K562 (cell line): ENCODE results near the gene GALNT9.

Experiments used
- CTCF ChIP-seq, 3 experiments: IDR thresholded peaks in 2 of 3; conservative IDR thresholded peaks in 1 of 3; 2 replicates each; pipeline ENCODE4 v1.5.1; 2011 to 2012; ENCODE audit warnings: low read length in 3 of 3, mild to moderate bottlenecking in 3 of 3, control low read depth in 2 of 3, improper control_type of control experiment in 1 of 3, inconsistent platforms in 1 of 3, low read depth in 1 of 3, mixed read lengths in 1 of 3, moderate library complexity in 1 of 3; ENCODE audit not compliant: insufficient read depth in 2 of 3
- ELF2 ChIP-seq: fragments of 250-450 bp; sonication (Bioruptor Pico); IDR thresholded peaks from 2 replicates; pipeline ENCODE4 v1.5.0; 2021; ENCODE audit warnings: mild to moderate bottlenecking
- EZH2 ChIP-seq: IDR thresholded peaks from 2 replicates; pipeline ENCODE4 v1.6.1; 2012; ENCODE audit warnings: low read depth, mild to moderate bottlenecking, inconsistent platforms, low read length, borderline replicate concordance
- FOXM1 ChIP-seq, 2 experiments: fragments of 450-650 bp in 1 of 2; sonication (generic) in 1 of 2; formaldehyde crosslinking in 1 of 2; IDR thresholded peaks; 2 replicates each; pipeline versions ENCODE4 v1.6.1 to v1.9.0; 2017 to 2022; ENCODE audit warnings: low read depth in 2 of 2, mild to moderate bottlenecking in 2 of 2, missing genetic modification reagents in 1 of 2, moderate library complexity in 1 of 2
- MEF2D ChIP-seq: conservative IDR thresholded peaks from 2 replicates; pipeline ENCODE4 v1.6.1; 2016; ENCODE audit warnings: low read depth, missing genetic modification characterization, missing compliant biosample characterization
- POLR2AphosphoS5 ChIP-seq: IDR thresholded peaks from 2 replicates; pipeline ENCODE4 v1.6.1; 2011; ENCODE audit warnings: mild to moderate bottlenecking, low read depth, low read length, moderate library complexity; ENCODE audit not compliant: control insufficient read depth, insufficient read depth
- SP2 ChIP-seq: IDR thresholded peaks from 2 replicates; pipeline ENCODE4 v1.6.1; 2011; ENCODE audit warnings: mild to moderate bottlenecking, low read depth, low read length, moderate library complexity; ENCODE audit not compliant: poor library complexity, severe bottlenecking; ENCODE audit errors: extremely low read depth

- no peak for TF ChIP-seq CTCF (IDR thresholded peaks at IDR 0.05 in 2 of 3, conservative IDR thresholded peaks at IDR 0.05 in 1 of 3; ENCODE audit: insufficient read depth in 2 of 3, low read depth in 1 of 3, low read length in 3 of 3)
- TF ChIP-seq SP2, result no peak
- TF ChIP-seq ELF2 (CRISPR knock-in tag), result no peak
- TF ChIP-seq MEF2D (tag), result no peak
- TF ChIP-seq FOXM1 (IDR thresholded peaks at IDR 0.05; ENCODE audit: low read depth), result no peak
- TF ChIP-seq FOXM1 (CRISPR knock-in tag; IDR thresholded peaks at IDR 0.05; ENCODE audit: low read depth), result no peak
- no peak for TF ChIP-seq EZH2
- no peak for TF ChIP-seq POLR2AphosphoS5
These were observed 133.1 kb downstream of the GALNT9 start for GRCh38 chr12:132196038-132196872.
